Measurements from ENCODE around the gene GNPAT. TPM values are rescaled to one million over a fixed set of nuclear protein-coding genes. Genes with fewer than 3 reads are reported as not detected.

Gene GNPAT
- total RNA-seq, 1 experiment from 2014 or later, result 52.7 TPM

- Mint-ChIP-seq H3K36me3 (ENCODE audit: insufficient read depth, unreplicated experiment) (peaks cover 30% of the 10 kb centered on the region), H3K27me3 (ENCODE audit: unreplicated experiment) (no peaks in the 10 kb centered on the region), H3K9me3 (ENCODE audit: low read depth, unreplicated experiment) (peaks cover 15% of the 10 kb centered on the region), H3K4me3 (ENCODE audit: low read depth, unreplicated experiment) (no peak overlapping the region), H3K27ac (ENCODE audit: unreplicated experiment) (no peak overlapping the region), H3K4me1 (ENCODE audit: low read depth, unreplicated experiment) (no peaks in the 10 kb centered on the region)
- intact Hi-C loops (cut with micrococcal nuclease; ENCODE audit: unreplicated experiment), result no loop called here
- no TSS peak for BruUV-seq (replicated peaks)
- DNase-seq, result no peak
- TF ChIP-seq, protein P1, sequence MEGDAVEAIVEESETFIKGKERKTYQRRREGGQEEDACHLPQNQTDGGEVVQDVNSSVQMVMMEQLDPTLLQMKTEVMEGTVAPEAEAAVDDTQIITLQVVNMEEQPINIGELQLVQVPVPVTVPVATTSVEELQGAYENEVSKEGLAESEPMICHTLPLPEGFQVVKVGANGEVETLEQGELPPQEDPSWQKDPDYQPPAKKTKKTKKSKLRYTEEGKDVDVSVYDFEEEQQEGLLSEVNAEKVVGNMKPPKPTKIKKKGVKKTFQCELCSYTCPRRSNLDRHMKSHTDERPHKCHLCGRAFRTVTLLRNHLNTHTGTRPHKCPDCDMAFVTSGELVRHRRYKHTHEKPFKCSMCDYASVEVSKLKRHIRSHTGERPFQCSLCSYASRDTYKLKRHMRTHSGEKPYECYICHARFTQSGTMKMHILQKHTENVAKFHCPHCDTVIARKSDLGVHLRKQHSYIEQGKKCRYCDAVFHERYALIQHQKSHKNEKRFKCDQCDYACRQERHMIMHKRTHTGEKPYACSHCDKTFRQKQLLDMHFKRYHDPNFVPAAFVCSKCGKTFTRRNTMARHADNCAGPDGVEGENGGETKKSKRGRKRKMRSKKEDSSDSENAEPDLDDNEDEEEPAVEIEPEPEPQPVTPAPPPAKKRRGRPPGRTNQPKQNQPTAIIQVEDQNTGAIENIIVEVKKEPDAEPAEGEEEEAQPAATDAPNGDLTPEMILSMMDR (IDR thresholded peaks at IDR 0.05; ENCODE audit: unreplicated experiment), result no peak
- CTCF ChIA-PET, result no interaction called here
These were observed 11.3 kb downstream of the GNPAT start for GRCh38 chr1:231252336-231252735.

DNA sequence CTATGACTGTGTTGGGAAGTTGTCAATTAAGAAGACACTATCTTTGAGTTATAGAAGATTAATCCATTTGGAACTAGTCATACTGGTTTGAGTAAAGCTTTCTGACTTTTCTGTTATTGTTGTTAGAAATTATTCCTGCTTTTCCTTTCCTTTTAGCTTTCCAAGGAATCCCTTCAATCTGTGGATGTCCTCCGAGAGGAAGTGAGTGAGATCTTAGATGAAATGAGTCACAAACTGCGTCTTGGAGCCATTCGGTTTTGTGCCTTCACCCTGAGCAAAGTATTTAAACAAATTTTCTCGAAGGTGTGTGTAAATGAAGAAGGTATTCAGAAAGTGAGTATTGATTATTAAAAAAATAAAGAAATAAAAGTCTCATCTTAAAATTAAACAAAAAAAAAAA, 19.3 kb downstream of the GNPAT start:
- TF ChIP-seq, protein P1 (IDR thresholded peaks at IDR 0.05; ENCODE audit: unreplicated experiment), result no peak
- Mint-ChIP-seq H3K27me3 (ENCODE audit: unreplicated experiment) (no peaks in the 10 kb centered on the region), H3K4me3 (ENCODE audit: low read depth, unreplicated experiment) (no peak overlapping the region), H3K9me3 (ENCODE audit: low read depth, unreplicated experiment) (peaks cover 24% of the 10 kb centered on the region), H3K4me1 (ENCODE audit: low read depth, unreplicated experiment) (no peaks in the 10 kb centered on the region), H3K27ac (ENCODE audit: unreplicated experiment) (no peak overlapping the region), H3K36me3 (ENCODE audit: insufficient read depth, unreplicated experiment) (peaks cover 51% of the 10 kb centered on the region)
- CTCF ChIA-PET, result no interaction called here
- BruUV-seq (replicated peaks), result no TSS peak
- no peak for DNase-seq
- intact Hi-C loops (cut with micrococcal nuclease; ENCODE audit: unreplicated experiment), result no loop called here

- CTCF ChIA-PET, result no interaction called here
- DNase-seq, result no peak
- H3K9me3 Mint-ChIP-seq (ENCODE audit: low read depth, unreplicated experiment), result peaks cover 12% of the 10 kb centered on the region
- TF ChIP-seq, protein P1 (IDR thresholded peaks at IDR 0.05; ENCODE audit: unreplicated experiment), result no peak
- H3K27ac Mint-ChIP-seq (ENCODE audit: unreplicated experiment), result no peak overlapping the region
- BruUV-seq (replicated peaks), result no TSS peak
- intact Hi-C loops (cut with micrococcal nuclease; ENCODE audit: unreplicated experiment), result no loop called here
- H3K36me3 Mint-ChIP-seq (ENCODE audit: insufficient read depth, unreplicated experiment), result peaks cover 56% of the 10 kb centered on the region
- no peak overlapping the region for H3K4me3 Mint-ChIP-seq (ENCODE audit: low read depth, unreplicated experiment)
- H3K4me1 Mint-ChIP-seq (ENCODE audit: low read depth, unreplicated experiment), result no peaks in the 10 kb centered on the region
- no peaks in the 10 kb centered on the region for H3K27me3 Mint-ChIP-seq (ENCODE audit: unreplicated experiment)
These were observed 23.6 kb downstream of the GNPAT start for GRCh38 chr1:231264642-231265041.

DNA sequence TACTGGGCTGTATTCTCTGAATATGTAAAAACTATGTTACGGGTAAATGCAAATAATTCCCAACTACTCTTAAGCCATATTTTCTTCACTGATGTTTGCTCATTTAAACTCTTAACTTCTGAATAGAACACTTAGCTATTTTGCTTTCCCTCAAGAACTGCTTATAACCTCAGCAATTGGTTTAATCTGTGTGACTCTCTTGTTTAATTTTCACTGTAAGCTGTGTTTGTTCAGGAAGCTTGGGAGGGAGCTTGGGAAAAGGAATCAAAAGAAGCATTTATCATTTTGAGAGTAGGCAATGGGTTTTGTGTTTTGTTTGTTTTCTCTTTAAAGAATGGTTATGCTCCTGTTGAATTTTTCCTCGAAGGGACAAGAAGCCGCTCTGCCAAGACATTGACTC, 24.4 kb downstream of the GNPAT start:
- TF ChIP-seq, protein P1 (IDR thresholded peaks at IDR 0.05; ENCODE audit: unreplicated experiment), result no peak
- DNase-seq, result no peak
- no peaks in the 10 kb centered on the region for H3K4me1 Mint-ChIP-seq (ENCODE audit: low read depth, unreplicated experiment)
- H3K4me3 Mint-ChIP-seq (ENCODE audit: low read depth, unreplicated experiment), result no peak overlapping the region
- intact Hi-C loops (cut with micrococcal nuclease; ENCODE audit: unreplicated experiment), result no loop called here
- H3K36me3 Mint-ChIP-seq (ENCODE audit: insufficient read depth, unreplicated experiment), result peaks cover 62% of the 10 kb centered on the region
- H3K27me3 Mint-ChIP-seq (ENCODE audit: unreplicated experiment), result no peaks in the 10 kb centered on the region
- peaks cover 12% of the 10 kb centered on the region for H3K9me3 Mint-ChIP-seq (ENCODE audit: low read depth, unreplicated experiment)
- CTCF ChIA-PET, result no interaction called here
- BruUV-seq (replicated peaks), result no TSS peak
- no peak overlapping the region for H3K27ac Mint-ChIP-seq (ENCODE audit: unreplicated experiment)
